HG03135 (cell line): ENCODE results near the gene CFAP46.
"Not testable (repeated sequence)": the region's sequence is repeated elsewhere in the genome, so short reads cannot be mapped to it uniquely, and the experiment has no call there.

ENCODE experiments used
- ATAC-seq: cut with Tn5 transposase; IDR thresholded peaks from one replicate; pipeline ENCODE4 v1.9.1; 2021; ENCODE audit warnings: mild to moderate bottlenecking, moderate library complexity; ENCODE audit not compliant: unreplicated experiment

CFAP46 gene

DNA sequence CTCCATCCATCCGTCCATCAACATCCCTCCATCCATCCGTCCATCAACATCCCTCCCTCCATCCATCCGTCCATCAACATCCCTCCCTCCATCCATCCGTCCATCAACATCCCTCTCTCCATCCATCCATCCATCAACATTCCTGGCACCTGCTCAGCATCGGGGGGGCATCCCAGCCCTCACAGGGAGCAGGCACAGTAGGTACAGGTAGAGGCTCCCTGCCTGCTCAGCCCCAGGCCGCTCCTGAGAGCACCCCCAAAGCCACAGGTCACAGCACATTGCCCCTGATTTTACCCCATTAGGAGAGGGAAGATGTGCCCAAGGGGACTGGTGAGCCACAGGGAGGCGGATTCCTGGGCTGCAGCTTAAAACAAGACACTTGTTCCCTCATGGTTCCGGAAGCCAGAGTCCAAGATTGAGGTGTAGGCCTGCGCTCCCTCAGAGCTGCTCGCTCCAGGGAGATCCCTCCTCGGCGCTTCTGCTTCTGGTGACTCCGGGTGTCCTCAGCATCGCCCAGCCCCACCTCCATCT lies 21.1 kb upstream of the CFAP46 start:
- ATAC-seq = no peak

DNA sequence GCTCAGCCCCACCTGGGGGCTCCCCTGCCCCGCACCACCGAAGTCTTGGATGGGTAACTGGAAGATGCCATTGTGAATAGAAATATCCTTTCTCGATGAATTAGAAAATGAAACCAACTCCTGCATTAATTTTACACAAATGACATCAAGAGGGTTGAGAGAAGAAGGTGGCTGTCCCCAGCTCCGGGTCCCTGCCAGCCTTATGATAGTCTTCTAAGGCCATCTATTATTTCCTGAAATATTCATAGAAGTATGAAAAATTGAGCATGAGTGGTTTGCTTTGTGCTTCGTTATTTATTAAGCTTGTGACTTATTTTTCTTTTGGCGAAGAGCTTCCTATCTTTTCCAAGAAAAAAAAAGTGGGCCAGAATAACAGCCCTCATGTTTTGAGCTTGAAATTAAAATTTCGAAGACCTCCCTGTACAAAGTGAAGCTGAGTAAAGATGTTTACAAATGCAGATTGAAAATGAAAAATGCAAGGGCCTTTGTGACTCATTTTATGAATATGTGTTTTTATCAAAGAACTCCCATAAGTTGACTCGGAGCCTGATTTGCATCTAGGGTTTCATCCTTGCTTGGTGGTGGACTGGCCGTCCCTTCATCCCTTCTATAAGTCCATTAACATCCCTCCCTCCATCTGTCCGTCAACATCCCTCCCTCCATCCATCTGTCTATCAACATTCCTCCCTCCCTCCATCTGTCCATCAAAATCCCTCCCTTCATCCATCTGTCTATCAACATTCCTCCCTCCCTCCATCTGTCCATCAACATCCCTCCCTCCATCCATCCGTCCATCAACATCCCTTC lies 20.5 kb upstream of the CFAP46 start:
- ATAC-seq = peak; percentile 44

DNA sequence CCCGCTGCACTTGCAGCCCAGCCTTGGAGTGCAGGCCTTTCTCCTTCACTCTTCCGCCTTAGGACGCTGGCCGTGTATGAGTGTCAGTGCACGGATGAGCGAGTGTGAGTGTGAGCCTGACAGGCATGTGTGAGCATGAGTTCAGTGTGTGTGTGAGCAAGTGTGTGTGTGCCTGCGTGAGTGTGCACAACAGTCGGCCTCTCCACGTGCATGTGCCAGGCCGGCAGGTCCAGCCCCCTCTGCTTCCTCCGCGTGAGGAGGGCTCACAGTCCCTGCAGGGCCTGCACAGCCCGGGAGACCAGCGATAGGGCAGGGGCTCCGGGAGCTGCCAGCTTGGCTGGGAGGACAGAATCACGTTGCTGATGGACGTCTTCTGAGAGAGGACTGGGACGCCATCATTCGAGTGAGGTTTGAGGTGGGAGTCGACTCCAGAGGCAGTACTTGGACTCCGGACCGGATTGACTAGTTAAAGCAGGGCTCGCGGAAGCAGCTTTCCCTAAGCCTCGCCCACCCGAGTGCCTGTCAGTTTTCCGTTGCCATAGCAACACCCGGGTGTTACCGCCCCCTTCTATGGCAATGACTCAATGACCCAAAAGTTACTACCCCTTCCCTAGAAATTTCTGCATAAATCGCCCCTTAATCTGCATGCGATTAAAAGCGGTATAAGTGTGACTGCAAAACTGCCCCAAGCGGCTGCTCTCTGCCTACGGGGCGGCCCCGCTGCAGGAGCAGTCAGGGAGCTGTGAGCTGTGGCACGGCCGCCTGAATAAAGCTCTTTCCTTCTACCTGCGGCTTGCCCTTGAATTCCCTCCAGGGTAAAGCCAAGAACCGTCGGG lies 19.6 kb upstream of the CFAP46 start:
- ATAC-seq = peak; percentile 66

DNA sequence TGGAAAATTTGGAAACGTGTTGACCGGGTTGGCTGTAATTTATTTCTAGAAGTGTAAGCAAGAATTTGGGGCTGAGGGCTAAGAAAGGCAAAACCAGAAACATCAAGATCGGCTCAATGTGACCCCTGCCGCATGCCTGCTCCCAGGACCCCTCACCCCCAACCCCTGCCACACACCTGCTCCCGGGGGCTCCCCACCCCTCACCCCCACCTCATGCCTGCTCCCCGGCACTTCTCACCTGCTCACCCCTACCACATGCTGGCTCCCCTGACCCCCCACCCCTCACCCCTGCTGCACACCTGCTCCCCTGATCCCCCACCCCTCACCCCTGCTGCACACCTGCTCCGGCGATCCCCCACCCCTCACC lies 19.0 kb upstream of the CFAP46 start:
- no peak for ATAC-seq

DNA sequence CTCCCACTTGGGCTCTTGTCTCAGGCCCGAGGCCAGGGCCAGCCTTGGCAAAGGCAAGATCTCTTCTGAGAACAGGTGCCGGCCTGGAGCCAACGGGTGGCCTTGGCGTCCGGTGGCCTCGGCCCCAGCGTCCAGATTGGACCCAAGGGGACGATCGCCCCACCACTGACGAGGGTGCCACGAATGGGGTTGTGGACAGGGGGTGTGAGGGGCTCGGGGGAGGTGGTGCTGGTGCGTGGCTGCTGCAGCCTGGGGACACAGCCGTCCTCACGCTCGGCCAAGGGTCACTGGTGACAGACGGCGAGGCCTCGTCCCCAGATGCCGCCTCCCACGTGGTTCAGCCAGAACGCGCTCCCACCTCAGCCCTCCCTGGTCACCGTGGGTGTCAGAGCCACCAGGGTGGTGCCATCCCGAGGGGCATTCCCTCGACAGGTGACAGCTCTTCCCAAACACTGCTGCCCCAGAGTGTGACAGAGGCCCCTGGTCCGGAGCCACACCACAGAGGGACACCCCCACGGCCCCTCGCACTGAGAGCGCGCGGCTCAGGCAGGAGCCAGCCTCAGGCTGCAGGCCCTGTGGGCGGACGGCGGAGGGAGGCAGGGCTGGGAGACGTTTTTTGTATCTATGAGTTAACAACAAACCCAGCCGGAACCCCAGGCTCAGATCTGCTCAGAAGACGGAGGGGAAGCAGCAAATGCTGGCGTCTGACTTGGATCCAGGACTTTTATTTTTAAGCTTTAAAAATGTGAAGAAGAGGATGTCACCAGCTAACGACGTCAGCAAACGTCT lies 18.5 kb upstream of the CFAP46 start:
- ATAC-seq = no peak

DNA sequence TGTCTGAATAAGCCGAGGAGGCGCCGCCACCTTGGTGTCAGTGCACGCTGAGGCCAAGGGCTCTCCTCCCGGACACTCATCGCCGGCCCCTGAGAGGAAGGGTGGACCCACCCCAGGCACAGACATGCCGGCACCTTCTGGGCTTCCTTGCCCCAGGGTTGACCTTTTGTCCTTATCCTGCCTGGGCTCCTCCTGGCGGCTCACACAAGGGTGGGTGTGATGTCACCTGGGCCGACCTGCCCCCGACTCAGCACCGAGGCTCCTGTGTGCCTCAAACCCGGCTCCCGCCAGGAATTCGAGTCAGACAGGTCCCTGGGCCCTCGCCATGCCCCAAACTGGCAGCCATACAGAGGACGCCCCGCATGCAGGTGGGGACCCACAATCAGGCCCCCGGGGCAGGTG lies 17.7 kb upstream of the CFAP46 start:
- no peak for ATAC-seq

DNA sequence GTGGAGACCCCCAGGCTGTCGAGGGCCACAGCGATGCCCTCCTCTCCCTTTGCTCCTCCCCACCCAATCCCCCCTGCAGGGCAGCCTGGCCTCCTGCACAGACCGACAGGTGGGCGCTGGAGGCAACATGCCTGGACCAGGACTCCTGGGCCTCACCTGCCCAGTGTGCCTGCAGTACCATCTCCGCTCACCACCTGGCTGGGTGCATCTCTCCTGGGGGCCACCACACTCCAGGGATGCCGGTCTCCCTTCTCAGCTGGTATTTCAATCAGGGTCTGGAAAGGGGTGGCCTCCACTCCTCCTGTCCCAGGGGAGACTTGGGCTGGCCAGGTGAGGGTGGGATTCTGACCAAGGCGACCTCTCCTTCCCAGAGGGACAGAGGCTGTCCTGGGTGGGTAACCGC lies 17.2 kb upstream of the CFAP46 start:
- ATAC-seq = no peak

DNA sequence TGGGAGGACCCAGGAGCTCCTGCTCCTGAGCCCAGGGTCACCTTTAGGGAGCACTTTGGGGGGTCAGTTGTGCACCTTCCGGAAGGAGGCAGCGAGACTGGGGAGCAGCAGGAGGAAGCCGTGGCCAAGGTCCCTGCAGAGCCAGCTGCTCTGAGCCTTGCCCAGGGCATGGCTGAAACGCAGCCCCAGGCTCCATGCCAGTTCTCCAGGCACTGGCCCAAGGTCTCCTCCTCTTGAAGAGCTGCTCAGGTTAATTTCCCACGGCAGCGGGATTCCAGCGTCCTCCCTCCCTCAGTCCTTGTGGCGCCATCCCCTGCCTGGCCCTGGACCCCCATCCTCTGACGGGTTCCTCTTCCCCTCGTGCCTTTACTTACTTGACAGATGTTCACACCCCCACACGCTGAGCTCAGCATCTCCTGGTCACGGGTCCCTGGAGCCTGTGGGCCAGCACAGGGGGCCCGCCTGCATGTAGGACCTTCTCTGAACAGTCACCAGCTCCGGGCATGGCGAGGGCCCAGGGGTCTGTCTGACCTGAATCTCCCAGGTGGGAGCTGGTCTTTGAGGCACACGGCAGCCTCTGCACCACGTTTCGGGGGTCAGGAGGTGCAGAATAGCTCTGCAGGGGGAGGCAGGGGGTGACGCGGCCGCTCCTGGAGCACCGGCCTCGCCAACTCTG lies 16.7 kb upstream of the CFAP46 start:
- ATAC-seq = no peak

DNA sequence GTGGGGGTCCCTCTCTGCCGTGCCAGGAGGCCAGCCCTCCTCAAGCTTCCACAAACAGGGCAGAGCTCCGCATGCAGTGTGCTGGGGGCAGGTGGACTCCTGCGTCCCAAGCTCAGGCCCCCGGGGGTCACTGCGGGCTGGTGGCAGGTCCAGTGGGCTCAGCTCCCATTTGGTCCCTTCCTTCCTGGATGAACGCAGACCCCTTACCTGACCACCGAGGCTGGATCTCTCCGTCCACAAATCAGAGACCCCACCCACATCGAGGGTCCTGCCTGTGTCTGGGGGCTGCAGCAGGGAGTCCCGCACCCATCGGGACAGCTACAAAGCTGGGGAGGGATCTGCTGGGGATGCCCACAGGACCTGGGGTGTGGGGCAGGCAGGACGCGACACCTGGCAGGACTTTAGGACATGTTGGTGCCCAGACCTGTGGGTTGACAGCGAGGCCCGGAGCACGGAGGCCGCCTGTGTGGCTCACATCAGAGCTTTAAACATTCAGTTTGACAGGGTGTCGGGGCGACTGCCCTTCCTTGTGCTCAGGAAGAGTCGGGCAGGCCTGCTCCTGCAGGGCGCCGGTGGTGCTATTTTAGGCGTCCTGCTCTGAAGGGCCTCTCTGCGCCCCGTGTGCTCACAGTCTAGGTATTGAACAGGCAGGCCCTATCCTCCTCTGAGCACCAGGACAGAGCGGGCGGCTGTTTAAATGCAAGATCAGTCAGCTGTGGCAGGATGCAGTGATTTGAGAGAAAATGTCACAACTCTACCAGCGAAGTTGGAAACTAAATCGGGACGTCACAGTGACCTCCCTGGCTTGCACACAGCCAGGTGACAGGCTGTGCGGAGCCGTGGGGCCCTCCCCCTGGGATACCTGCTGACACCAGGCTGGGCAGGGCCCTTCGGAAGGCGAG lies 15.9 kb upstream of the CFAP46 start:
- no peak for ATAC-seq

DNA sequence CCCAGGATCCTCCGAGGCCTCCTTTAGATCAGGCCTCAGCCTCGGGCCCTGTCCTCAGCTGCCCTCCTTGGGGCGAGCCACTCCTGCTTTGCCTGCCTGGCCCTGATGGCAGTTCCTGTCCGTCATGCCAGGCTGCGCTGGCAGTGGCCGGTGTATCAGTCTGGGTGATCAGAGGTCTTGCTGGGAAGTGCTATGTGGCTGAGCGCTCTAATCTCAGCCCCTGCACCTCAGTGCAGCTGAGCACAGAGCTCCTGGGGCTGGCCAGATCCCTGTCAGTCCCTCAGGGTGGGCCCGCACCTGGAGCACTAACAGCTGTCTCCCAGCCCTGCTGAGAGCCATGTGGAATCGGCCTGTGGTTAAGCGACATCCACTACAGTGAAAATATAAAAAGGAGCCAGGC lies 14.8 kb upstream of the CFAP46 start:
- ATAC-seq = no peak

DNA sequence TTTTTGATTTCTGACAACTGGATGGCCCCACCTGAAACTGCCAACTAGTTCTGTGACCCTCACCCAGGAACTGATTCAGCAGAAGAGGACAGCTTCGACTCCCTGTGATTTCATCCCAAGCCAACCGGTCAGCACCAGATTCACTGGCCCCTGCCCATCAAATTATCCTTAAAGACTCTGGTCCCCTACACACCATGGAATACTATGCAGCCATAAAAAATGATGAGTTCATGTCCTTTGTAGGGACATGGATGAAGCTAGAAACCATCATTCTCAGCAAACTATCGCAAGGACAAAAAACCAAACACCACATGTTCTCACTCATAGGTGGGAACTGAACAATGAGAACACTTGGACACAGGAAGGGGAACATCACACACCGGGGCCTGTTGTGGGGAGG lies 13.9 kb upstream of the CFAP46 start:
- not testable (repeated sequence) for ATAC-seq

DNA sequence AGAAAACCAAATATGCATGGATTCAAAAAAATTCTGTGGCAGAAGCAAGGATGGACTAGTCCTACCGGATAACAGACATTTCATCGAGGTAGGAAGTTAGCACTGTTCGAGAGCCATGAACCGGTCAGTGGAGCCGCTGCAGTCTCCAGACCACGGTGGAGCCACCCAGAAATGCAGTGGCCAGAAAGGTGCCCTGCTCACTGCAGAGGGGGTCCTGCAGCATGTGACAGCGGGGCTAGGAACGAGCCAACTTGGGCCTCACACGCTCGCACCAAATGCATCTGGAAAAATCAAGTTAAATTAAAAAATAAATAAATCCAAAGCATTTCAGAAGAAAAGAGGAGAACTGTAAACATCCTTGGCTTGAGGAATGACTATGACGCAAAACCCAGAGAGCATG lies 13.1 kb upstream of the CFAP46 start:
- ATAC-seq = no peak

DNA sequence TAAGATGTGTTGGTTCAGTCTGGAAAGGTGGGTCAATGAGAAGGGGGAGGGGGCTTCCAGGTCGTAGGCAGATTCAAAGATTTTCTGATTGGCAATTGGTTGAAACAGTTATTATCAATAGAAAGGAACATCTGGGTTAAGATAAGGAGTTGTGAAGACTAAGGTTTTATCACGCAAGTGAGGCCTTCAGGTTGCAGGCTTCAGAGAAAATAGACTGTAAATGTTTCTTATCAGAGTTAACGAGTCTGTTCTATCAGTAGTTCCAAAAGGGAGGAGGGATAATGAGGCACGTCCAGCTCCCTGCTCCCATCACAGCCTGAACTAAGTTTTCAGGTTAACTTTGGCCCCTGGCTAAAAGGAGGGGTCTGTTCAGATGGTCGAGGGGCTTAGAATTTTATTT lies 11.1 kb upstream of the CFAP46 start:
- no peak for ATAC-seq

DNA sequence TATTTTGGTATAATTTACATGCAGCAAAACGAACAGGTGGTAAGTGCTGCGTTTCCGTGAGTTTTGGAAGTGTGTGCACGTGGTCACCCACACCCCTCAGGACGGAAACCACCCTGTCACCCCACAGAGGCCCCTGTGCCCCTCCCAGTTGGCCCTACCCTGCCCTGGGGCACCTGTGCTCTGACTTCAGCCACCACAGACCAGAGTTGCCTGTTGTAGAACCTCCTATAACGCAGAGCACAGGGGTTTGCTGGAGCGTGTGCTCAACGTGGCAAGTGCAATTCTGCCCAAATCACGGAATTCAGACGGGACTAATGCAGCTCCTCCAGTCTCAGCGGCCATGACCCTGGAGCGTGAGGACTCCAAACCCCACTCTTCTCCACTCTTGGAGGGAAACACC lies 9.6 kb upstream of the CFAP46 start:
- no peak for ATAC-seq

DNA sequence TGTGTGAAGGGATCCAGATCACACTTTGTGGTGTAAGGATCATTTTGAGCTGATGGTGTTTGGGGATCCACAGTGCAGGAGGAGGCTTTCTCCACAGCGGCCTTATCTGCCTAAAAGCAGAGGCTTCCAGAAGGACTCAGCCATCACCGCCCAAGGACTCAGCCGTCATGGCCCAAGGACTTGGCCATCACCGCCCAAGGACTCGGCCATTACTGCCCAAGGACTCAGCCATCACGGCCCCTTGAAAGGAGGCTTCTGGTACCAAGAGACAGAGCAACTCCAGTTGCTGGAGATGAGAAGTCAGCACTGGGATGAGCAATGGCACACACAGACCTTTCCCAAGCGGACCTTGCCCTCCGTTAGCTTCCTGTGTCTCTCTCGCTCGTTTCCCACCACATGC lies 6.0 kb upstream of the CFAP46 start:
- ATAC-seq = no peak

DNA sequence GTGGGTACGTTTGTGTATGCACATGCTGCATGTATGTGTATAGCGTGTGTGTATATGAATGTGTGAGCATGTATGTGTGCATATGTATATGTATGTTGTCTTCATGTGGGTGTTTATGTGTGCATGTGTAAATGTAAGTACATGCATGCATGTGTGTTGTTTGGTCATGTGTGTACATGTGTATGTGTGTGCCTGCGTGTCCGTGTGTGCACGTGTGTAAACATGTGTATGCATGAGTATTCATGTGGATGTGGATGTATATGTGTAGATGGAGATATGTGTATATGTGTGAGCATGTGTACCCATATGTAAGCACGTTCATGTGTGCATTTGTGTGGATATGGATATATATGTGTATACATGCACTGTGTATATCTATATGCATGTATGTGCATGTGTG lies 5.5 kb upstream of the CFAP46 start:
- no peak for ATAC-seq

DNA sequence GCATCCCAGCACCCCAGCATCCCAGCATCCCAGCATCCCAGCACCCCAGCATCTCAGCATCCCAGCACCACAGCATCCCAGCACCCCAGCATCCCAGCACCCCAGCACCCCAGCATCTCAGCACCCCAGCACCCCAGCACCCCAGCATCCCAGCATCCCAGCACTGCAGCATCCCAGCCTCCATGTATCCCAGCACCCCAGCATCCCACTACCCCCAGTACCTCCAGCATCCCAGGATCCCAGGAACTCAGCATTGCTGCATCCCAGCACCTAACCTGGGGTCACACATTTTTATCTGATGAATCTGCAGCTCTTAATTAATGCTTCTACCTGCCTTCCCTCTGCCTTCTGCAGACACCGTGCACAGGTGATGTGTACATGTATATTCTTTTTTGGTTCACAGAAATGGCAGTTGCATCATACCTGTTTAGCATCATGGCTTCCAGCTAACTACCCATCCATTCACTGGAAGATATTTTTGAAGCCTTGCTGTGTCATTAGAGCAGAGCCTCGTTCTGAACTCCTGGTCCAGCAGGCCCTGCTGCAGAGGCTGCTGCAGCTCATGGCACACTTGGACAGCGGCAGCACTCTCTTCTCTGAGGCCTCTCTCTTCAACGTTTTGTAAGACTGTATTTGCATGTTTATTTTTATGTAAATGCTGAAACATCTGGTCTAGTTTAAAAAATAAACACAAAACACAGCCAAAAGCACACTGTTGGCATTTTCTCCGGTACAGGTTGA lies 4.6 kb upstream of the CFAP46 start:
- ATAC-seq = no peak

DNA sequence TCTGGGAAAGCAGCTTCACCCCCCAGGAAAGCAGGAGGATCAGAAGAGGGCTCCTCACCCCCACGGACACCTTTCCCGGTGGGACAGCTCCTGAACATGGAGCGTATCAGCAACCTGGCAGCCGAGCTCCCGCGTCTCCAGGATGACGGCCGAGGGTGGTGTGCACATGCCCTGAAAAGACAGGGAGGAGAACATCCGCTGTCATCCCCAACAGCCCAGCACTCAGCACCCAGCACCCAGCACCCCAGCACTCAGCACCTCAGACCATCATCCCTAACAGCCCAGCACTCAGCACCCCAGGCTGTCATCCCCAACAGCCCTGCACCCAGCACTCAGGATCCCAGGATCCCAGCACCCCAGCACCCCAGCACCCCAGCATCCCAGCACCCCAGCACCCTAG lies 3.9 kb upstream of the CFAP46 start:
- no peak for ATAC-seq

DNA sequence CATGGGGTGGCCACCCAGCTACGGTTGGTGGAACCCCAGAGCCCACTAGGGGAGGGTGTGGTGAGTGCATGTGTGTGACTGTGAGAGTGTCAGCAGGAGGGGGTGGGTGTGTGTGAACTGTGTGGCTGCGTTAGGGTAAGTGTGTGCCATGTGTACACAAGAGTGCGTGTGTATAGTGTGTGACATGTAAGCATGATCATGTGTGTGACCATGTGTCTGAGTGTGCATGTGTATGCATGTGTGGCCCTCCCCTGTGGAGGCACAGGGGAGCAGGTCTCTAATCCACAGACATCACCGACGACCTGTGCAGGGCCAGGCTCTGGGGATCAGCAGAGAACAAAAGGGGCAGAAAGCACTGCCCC lies 3.5 kb upstream of the CFAP46 start:
- ATAC-seq = no peak
